ENCODE results near the gene HPCAL1. TPM values are rescaled to one million over a fixed set of nuclear protein-coding genes. Genes with fewer than 3 reads are reported as not detected.

The HPCAL1 gene
- total and polyA plus RNA-seq, 2 of the 4 experiments (the other 2 are of a cell fraction), result 8.2 to 33.7 TPM

DNA sequence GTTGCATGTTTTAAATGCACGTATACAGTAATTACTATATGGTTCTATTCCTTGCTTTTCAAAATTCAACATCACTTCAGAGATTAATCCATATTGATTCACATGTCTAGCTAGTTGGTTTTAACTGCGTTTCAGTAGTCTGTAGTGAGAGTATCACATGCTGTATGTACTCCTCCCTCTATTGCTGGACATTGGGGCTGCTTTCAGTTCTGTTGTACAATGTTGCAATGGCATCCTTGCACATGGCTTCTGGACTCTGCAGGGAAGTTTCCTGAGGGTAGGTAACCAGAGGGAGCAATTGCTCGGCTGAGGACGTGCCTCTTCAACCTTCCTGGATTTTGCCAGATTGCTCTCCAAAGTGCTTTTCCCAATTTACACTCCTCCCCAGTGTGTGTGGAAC, 10.7 kb upstream of the HPCAL1 start:
- Histone ChIP-seq H3K23ac (ENCODE audit: low read depth, low read length) (no peak overlapping the region), H3K4me1 (ENCODE audit: control insufficient read depth, insufficient read depth, low read length) (no peaks in the 10 kb centered on the region), H3K27ac (ENCODE audit: insufficient read depth, low read length) (no peak overlapping the region), H3K79me1 (ENCODE audit: low read depth in 1 of 2, low read length in 2 of 2) (no peaks in the 10 kb centered on the region), H3K27me3 (ENCODE audit: control insufficient read depth, insufficient read depth, low read length) (no peaks in the 10 kb centered on the region), H4K8ac (ENCODE audit: low read depth in 2 of 2, low read length in 2 of 2) (no peak overlapping the region), H2AFZ (replicated peaks; ENCODE audit: low read length, poor library complexity) (no peak overlapping the region), H3K4me2 (ENCODE audit: low read depth, low read length) (no peak overlapping the region), H3K36me3 (ENCODE audit: control insufficient read depth, insufficient read depth, low read length) (no peaks in the 10 kb centered on the region), H3K9me1 (ENCODE audit: insufficient read depth, low read length) (0 out of 2 replicates have a peak, but pooled peaks cover 4% of the 10 kb centered on the region), H3K4me3 (ENCODE audit: insufficient read depth, low read depth, low read length) (no peak overlapping the region), H2AK5ac (ENCODE audit: low read depth, low read length) (no peak overlapping the region), H3K4ac (ENCODE audit: low read depth, low read length) (no peak overlapping the region), H3K18ac (ENCODE audit: low read depth, low read length) (no peak overlapping the region), H3K9me3 (ENCODE audit: control insufficient read depth, insufficient read depth, low read length) (peaks cover 2% of the 10 kb centered on the region; the same call in 1 of the 2 replicates), H3K9ac (ENCODE audit: low read depth, low read length) (no peak overlapping the region), H4K20me1 (ENCODE audit: insufficient read depth, low read length) (no peaks in the 10 kb centered on the region), H2AK9ac (replicated peaks; ENCODE audit: low read depth, low read length, poor library complexity) (no peak overlapping the region), H2BK5ac (ENCODE audit: low read depth, low read length, poor library complexity, severe bottlenecking) (no peak overlapping the region), H4K91ac (ENCODE audit: insufficient read depth, low read depth, low read length) (no peak overlapping the region), H4K5ac (ENCODE audit: low read depth, low read length) (no peak overlapping the region), H2BK120ac (ENCODE audit: low read depth, low read length) (no peak overlapping the region), H2BK20ac (ENCODE audit: low read depth, low read length) (no peak overlapping the region), H2BK15ac (ENCODE audit: low read depth, low read length) (no peak overlapping the region), H3K14ac (replicated peaks; ENCODE audit: low read depth, low read length) (no peak overlapping the region), H3K56ac (ENCODE audit: extremely low read depth, insufficient read depth, low read length) (no peak overlapping the region)
- dilution Hi-C loops (cut with HindIII; ENCODE audit: low sequenced_read_pairs, unreplicated experiment), result no loop called here
- TF ChIP-seq POLR2A (IDR thresholded peaks at IDR 0.05; ENCODE audit: low read depth, low read length) (no peak), FOS (IDR thresholded peaks at IDR 0.05; ENCODE audit: low read depth, low read length) (no peak)
- CTCF ChIA-PET, result no interaction called here
- POLR2A ChIA-PET (ENCODE audit: unreplicated experiment), result no interaction called here
- ATAC-seq (ENCODE audit: low read depth) (no peak), DNase-seq (no peak)
- in situ Hi-C loops (cut with MboI; ENCODE audit: low sequenced_read_pairs), result no loop called here
- no CpG with 5 or more reads among the region's 4 CpGs for WGBS, 2 experiments (ENCODE audit: extremely low coverage in 2 of 2, insufficient read length in 1 of 2)
- no TSS peak for BruUV-seq (replicated peaks)
- intact Hi-C loops (cut with micrococcal nuclease), result no loop called here
